SK-N-SH (cell line): Measurements from ENCODE around the gene KCNC3.

ENCODE experiments used
- CTCF ChIP-seq: fragments of 200-600 bp; sonication (generic); IDR thresholded peaks from 2 replicates; pipeline ENCODE4 v1.6.1; 2017; ENCODE audit warnings: antibody characterized with exemption, mild to moderate bottlenecking, moderate library complexity
- EP300 ChIP-seq, 2 experiments: IDR thresholded peaks; 2 replicates each; pipeline versions ENCODE4 v1.4.0 to v1.6.1; 2012; ENCODE audit warnings: borderline replicate concordance in 1 of 2, low read depth in 1 of 2, low read length in 1 of 2
- EZH2phosphoT487 ChIP-seq: fragments of 200-600 bp; sonication (generic); IDR thresholded peaks from 2 replicates; pipeline ENCODE4 v1.6.1; 2017; ENCODE audit warnings: low read depth, mixed run types, mild to moderate bottlenecking, antibody characterized with exemption, moderate library complexity, borderline replicate concordance
- JUND ChIP-seq: IDR thresholded peaks from 2 replicates; pipeline ENCODE4 v1.4.0; 2012
- POLR2AphosphoS5 ChIP-seq: IDR thresholded peaks from 2 replicates; pipeline ENCODE4 v1.6.1; 2012; ENCODE audit warnings: low read depth, low read length
- RAD21 ChIP-seq: IDR thresholded peaks from 2 replicates; pipeline ENCODE4 v1.6.1; 2012; ENCODE audit warnings: mild to moderate bottlenecking, low read length
- RCOR1 ChIP-seq: fragments of 150-350 bp; IDR thresholded peaks from 2 replicates; pipeline ENCODE4 v1.6.1; 2017; ENCODE audit warnings: antibody characterized with exemption, low read length
- REST ChIP-seq: IDR thresholded peaks from 2 replicates; pipeline ENCODE4 v1.6.1; 2012; ENCODE audit warnings: mild to moderate bottlenecking, low read depth, low read length, moderate library complexity
- RFX5 ChIP-seq: IDR thresholded peaks from 2 replicates; pipeline ENCODE4 v1.6.1; 2012; ENCODE audit warnings: mild to moderate bottlenecking, improper control_type of control experiment, low read length
- TEAD4 ChIP-seq: IDR thresholded peaks from 2 replicates; pipeline ENCODE4 v1.4.0; 2012; ENCODE audit warnings: mild to moderate bottlenecking, borderline replicate concordance; ENCODE audit not compliant: insufficient read depth
- YY1 ChIP-seq: IDR thresholded peaks from 2 replicates; pipeline ENCODE4 v1.4.0; 2012; ENCODE audit warnings: low read depth, mild to moderate bottlenecking
- TF ChIP-seq, protein P1 (sequence below): IDR thresholded peaks from 2 replicates; pipeline ENCODE4 v1.4.0; 2012; ENCODE audit warnings: low read depth

- TF ChIP-seq RFX5: no peak
- TF ChIP-seq REST: no peak
- TF ChIP-seq CTCF: peak; percentile 24; the same call in 1 of the 2 replicates
- no peak for TF ChIP-seq RAD21
- no peak for TF ChIP-seq POLR2AphosphoS5
- no peak for TF ChIP-seq YY1
- no peak for TF ChIP-seq EP300 (IDR thresholded peaks at IDR 0.05; ENCODE audit: borderline replicate concordance in 1 of 2, low read depth in 1 of 2, low read length in 1 of 2)
- TF ChIP-seq EZH2phosphoT487: no peak
- no peak for TF ChIP-seq JUND
- TF ChIP-seq, protein P1, sequence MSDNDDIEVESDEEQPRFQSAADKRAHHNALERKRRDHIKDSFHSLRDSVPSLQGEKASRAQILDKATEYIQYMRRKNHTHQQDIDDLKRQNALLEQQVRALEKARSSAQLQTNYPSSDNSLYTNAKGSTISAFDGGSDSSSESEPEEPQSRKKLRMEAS: no peak
- TF ChIP-seq TEAD4: no peak
- no peak for TF ChIP-seq RCOR1
These were observed 13.3 kb downstream of the KCNC3 start for GRCh38 chr19:50315773-50316448.
